PFSK-1 (cell line): ENCODE data around the gene COL5A3.

Experiments used
- FOXP2 ChIP-seq: optimal IDR thresholded peaks from 2 replicates; pipeline ENCODE3; 2011; ENCODE audit warnings: borderline replicate concordance, control low read depth, inconsistent platforms; ENCODE audit not compliant: insufficient read depth; ENCODE audit errors: extremely low read length, extremely low read depth
- POLR2AphosphoS5 ChIP-seq: IDR thresholded peaks from 2 replicates; pipeline ENCODE4 v1.6.1; 2012; ENCODE audit warnings: low read depth, mild to moderate bottlenecking, control low read depth, low read length, moderate library complexity
- REST ChIP-seq, 2 experiments: IDR thresholded peaks; 2 replicates each; pipeline versions ENCODE4 v1.6.1 to v1.8.0; 2011 to 2012; ENCODE audit warnings: low read depth in 2 of 2, low read length in 2 of 2, control low read depth in 1 of 2, inconsistent platforms in 1 of 2, mild to moderate bottlenecking in 1 of 2, moderate library complexity in 1 of 2; ENCODE audit not compliant: insufficient read depth in 1 of 2
- SIN3A ChIP-seq: IDR thresholded peaks from 2 replicates; pipeline ENCODE4 v1.6.1; 2012; ENCODE audit warnings: mild to moderate bottlenecking, low read length, moderate library complexity, borderline replicate concordance; ENCODE audit not compliant: insufficient read depth
- TAF1 ChIP-seq: IDR thresholded peaks from 2 replicates; pipeline ENCODE4 v1.6.1; 2012; ENCODE audit warnings: low read length, control low read depth, borderline replicate concordance; ENCODE audit not compliant: insufficient read depth

- TF ChIP-seq POLR2AphosphoS5: no peak
- TF ChIP-seq SIN3A: no peak
- TF ChIP-seq TAF1: no peak
- TF ChIP-seq FOXP2: no peak
- no peak for TF ChIP-seq REST (IDR thresholded peaks at IDR 0.05; ENCODE audit: insufficient read depth in 1 of 2, low read depth in 2 of 2, low read length in 2 of 2)
Measured at GRCh38 chr19:9996541-9996940, 13.8 kb downstream of the COL5A3 start.
